GM21526 (cell line): ENCODE data around the gene SLC2A11.

Experiments
- ATAC-seq: cut with Tn5 transposase; IDR thresholded peaks from one replicate; pipeline ENCODE4 v1.9.1; 2021; ENCODE audit warnings: moderate library complexity; ENCODE audit not compliant: unreplicated experiment, low FRiP score

SLC2A11 gene

DNA sequence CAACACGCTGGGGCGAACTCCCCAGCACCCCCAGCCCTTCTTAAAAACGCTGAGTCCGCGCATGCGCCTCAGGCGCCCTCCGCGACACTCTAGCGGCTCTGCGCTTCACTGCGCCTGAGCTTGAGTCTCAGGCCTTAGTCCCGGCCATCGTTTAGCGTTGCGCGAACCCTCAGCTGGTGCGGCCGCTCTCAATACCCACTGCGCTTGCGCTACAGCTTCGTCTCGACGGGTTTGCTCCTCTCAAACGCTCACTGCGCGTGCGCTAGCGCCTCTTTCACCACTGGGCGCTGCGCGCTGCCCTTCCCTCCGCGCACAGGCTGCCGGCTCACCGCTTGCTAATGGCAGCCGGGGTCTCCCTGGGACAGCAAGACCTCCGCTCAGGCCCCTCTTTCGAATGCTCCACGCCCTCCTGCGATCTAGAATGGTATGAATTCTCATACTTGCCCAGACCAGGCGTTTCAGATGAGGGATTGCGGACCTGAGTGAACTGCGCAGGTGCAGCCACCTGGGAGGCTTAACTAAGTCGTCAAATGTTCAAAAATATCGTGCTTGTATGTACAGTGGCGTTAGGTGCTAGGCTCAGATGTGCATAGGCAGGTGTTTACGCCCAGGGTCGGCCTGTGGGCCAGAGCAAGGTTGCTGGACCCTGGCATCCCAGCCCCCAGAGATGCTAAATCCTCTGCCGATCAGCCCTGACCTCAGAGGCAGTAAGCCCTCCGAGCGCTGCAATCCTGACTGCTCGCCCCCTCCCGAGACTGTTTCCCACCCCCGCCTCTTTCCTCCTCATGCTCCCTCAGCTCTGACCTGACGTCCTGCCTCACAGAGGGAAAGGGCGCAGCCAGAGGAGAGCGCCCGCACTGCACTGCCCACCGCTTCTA, at the start of gene SLC2A11:
Gene SLC2A11 (plus strand): TSS at position 270 of the 878 bp plus-strand sequence. CDS start 125 bp downstream, at position 395.
- peak; percentile 84 for ATAC-seq

- ATAC-seq = no peak
These were observed 45.3 kb upstream of the SLC2A11 start for GRCh38 chr22:23812378-23812777.

GRCh38 chr22:23815541-23816155, 42.0 kb upstream of the SLC2A11 start:
- no peak for ATAC-seq

- no peak for ATAC-seq
These were observed 41.3 kb upstream of the SLC2A11 start for GRCh38 chr22:23816156-23816976.

DNA sequence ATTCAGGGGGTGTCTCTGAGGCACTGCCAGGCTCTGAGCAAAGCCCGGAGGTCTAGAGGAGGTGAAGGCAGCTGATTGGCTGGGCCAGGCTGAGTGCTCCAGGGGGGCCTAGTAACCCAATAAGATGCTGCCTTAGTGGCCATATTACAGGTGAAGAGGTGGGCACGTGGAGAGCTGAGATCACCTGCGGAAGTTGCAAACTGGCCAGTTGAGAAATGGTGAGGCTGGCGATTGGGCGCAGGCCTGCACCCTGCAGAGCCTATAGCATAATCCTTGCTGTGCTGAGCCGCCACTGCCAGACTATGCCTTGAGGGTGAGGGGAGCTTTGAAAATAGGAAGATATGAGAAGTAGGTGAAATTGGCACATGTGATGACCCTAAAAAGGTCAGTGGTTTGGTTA, 40.5 kb upstream of the SLC2A11 start:
- ATAC-seq = no peak

DNA sequence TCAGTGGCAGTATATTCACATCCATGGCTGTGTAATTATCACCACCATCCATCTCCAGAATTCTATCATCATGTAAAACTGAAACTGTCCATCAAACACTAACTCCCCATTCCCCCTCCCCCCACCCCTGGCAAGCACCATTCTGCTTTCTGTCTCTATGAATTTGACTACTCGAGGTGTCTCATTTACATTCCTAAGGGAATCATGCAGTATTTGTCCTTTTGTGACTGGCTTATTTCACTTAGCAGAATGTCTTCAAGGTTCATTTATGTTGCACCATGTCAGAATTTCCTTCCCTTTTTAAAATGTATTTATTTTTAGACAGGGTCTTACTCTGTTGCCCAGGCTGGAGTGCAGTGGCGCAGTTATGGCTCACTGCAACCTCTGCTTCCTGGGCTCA, 39.1 kb upstream of the SLC2A11 start:
- no peak for ATAC-seq

DNA sequence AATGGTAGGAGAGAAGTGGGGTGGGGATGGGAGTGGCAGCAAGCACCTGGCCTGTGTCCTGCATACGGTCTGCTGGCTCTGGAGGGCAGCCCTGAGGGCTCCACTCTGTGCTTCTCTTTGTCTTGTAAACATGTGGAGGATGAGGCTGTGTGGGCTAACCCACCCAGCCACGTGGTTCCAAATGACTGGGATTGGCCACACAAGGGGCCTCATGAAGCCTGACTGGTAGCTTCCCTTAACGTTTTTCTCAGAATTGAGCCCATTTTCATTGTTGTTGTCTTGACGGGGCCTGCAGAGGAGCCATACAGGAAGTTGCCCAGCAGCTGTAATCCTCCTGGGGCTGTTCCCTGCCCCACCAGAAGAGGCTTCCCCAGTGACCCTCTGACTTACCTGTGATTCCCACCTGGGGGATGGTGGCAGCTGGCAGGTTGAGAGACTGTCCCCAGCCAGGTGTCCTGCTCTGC, 36.9 kb upstream of the SLC2A11 start:
- ATAC-seq = no peak

GRCh38 chr22:23822101-23822671, 35.5 kb upstream of the SLC2A11 start:
- ATAC-seq = no peak

- ATAC-seq = no peak
These were observed 34.3 kb upstream of the SLC2A11 start for GRCh38 chr22:23823331-23823791.

DNA sequence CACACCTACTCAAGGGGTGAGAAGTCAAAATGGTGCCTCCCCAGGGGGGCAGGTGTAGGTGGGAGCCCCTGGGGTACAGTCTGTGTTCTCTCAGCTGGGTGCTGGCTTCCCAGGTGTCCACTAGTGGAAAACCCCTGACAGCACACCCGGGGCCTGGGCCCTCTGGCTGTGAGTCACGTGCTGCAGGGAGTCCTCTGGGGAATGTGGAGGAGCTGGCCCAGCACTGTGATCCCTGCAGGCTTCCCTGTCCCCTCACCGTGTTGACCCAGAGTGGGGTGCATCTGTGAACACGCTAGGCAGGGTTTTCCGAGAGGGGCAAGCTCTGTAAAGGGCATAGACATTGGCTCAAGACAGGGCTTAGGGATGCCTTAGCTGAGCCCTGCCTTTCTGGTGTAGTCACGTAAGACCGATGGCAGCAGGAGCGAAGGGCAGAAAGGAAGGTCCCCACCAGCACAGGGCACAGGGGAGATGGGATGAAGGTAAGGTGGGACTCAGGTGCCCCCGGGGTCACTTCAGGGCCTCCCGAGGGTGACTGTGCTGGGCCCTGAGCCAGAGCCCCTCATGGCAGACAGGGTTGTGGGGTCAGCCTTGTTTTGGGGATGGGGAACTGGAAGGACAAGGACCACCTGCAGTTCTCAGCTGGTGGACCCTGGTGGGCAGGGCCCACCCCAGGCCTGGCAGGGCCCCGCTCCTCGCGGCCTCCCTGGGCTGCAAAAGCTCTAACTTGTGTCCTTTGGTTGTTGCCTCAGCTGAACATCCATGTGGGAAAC, 33.0 kb upstream of the SLC2A11 start:
- no peak for ATAC-seq

GRCh38 chr22:23825246-23825905, 32.3 kb upstream of the SLC2A11 start:
- ATAC-seq = no peak

GRCh38 chr22:23826510-23827350, 30.9 kb upstream of the SLC2A11 start:
- ATAC-seq = no peak

DNA sequence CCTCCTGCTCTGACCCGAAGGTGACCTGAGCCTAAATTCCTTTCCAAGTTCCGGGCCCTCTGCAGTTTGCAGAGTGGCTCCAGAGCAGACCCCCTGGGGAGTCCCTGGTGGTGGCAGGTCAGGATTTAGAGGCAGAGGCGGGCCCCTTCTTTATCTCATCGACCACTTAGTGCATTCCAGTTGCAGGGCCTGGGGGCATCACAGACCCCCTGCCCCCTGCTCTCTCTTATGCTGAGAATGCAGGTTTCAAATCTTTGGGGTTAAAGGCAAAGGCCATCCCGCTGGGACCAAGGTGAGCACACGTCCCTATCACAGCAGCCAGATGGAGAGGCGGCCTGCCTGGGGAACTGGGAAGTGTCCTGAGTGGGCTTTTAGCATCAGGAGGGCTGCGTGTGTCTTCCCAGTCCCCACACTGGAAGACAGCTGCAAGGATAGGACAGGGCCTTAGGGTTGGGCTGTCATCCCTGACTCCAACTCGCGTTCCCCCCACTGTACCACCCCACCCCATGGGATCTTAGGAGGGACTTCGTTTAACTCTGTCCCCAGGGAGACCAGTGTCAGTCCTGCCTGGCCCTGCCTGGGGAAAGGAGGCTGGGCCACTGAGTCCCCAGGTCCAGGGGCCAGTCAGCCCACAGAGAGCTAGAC, 30.2 kb upstream of the SLC2A11 start:
- no peak for ATAC-seq

DNA sequence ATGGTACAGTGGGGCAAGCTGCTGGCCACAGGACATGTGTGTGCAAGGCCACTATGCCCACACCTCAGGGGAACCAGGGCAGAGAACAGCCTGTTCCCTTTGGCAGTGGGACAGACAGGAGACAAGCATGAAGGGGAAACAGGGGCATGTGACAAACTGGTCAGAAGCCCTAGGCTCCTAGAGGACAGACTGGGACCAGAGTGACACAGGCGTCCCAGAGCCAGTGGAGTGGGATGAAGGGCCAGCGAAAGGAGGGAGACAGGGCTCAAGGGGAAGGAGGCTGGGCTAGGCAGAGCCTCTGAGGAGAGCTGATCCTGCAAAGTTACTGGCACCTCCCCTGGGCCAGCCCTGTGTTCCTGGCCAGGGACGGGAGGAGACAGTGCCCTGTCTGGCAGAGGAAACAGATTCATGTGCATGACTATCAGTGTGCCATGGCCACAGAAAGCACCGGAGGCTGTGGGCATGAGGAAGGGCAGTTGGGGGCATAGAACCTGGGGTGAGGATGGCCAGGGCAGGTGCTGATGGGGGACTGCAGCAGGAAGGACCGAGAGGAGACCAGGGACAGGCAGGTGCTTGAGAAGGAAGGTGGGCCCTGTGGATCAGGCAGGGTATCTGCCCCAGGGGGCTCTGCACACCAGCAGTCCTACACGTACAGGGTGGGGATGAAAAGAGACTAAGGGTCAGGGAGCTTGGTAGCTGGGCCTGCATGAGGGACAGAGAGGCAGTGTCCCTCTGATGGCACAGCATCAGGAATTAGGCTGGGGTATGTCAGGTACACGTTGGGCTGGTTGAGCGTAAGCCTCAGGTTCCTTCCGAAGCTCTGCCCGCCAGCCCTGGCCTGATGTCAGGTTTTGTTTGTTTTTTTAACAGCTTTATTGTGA, 28.6 kb upstream of the SLC2A11 start:
- no peak for ATAC-seq

GRCh38 chr22:23829845-23830372, 27.8 kb upstream of the SLC2A11 start:
- no peak for ATAC-seq

GRCh38 chr22:23831261-23831660, 26.4 kb upstream of the SLC2A11 start:
- no peak for ATAC-seq

DNA sequence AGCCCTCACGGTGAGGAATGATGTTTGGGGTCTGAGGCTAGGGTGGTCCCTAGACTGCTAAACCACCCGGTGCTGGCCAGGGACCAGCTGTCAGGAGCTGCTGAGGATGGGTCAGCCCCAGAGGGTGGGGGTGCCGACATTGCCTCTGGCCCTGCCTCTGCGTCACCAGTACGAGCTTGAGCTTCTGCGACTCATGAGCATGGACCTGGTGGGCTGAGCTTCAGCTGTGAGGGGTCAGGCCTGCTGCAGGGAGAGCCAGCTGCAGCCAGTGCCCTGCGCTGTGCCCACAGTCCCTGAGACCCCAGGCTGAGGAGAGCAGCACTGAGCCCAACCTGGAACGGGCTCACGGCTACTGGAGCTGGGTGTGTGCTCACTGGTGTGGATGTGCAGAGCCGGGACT, 25.9 kb upstream of the SLC2A11 start:
- ATAC-seq = no peak
